Measurements from ENCODE around the gene NPNT. TPM values are rescaled to one million over a fixed set of nuclear protein-coding genes. Genes with fewer than 3 reads are reported as not detected.

Gene NPNT
- polyA plus RNA-seq, 1 of the 3 experiments (the other 2 are of a cell fraction): not detected

GRCh38 chr4:105870963-105871362, 24.3 kb upstream of the NPNT start (continued):
- TF ChIP-seq REST (IDR thresholded peaks at IDR 0.05; ENCODE audit: low read depth, low read length) (no peak), IRF3 (IDR thresholded peaks at IDR 0.05; ENCODE audit: low read depth, low read length) (no peak), TEAD4 (IDR thresholded peaks at IDR 0.05; ENCODE audit: borderline replicate concordance, insufficient read depth) (no peak)

- POLR2A ChIA-PET: no interaction called here
Measured at GRCh38 chr4:105871997-105872396, 23.3 kb upstream of the NPNT start.

More at GRCh38 chr4:105871997-105872396, 23.3 kb upstream of the NPNT start:
- H3K4me3 ChIP-seq (ENCODE audit: low read depth in 2 of 2, low read length in 1 of 2): no peak overlapping the region
- CTCF ChIA-PET: no interaction called here
- no peaks in the 10 kb centered on the region for H3K36me3 ChIP-seq (replicated peaks in 1 of 2; ENCODE audit: control insufficient read depth in 1 of 2, insufficient read depth in 2 of 2, low read length in 1 of 2)
- H3K4me1 ChIP-seq (ENCODE audit: control insufficient read depth in 1 of 2, insufficient read depth in 2 of 2, low read depth in 1 of 2, low read length in 1 of 2): no peaks in the 10 kb centered on the region
- H3K9me2 ChIP-seq: no peaks in the 10 kb centered on the region
- no peak overlapping the region for H3K27ac ChIP-seq (ENCODE audit: low read depth in 2 of 2, low read length in 1 of 2)
- H4K20me1 ChIP-seq (ENCODE audit: insufficient read depth): no peaks in the 10 kb centered on the region
- H3K27me3 ChIP-seq (ENCODE audit: insufficient read depth): no peaks in the 10 kb centered on the region
- H3K79me2 ChIP-seq (ENCODE audit: insufficient read depth): no peaks in the 10 kb centered on the region
- no peak for TF ChIP-seq YY1 (IDR thresholded peaks at IDR 0.05; ENCODE audit: low read depth)
- TF ChIP-seq ELF1 (IDR thresholded peaks at IDR 0.05): no peak
- no peak for TF ChIP-seq CTCF (IDR thresholded peaks at IDR 0.05)
- no peak for TF ChIP-seq GATA2 (CRISPR knock-in tag; IDR thresholded peaks at IDR 0.05)
- no peak for TF ChIP-seq FOSL2 (IDR thresholded peaks at IDR 0.05; ENCODE audit: borderline replicate concordance, low read depth)
- TF ChIP-seq TAF1 (IDR thresholded peaks at IDR 0.05; ENCODE audit: borderline replicate concordance, low read depth, low read length): no peak
- no peak for TF ChIP-seq POLR2AphosphoS5 (IDR thresholded peaks at IDR 0.05; ENCODE audit: low read depth, low read length)
- no peak for TF ChIP-seq NFIC (IDR thresholded peaks at IDR 0.05; ENCODE audit: borderline replicate concordance)
- no peak for TF ChIP-seq NRF1 (IDR thresholded peaks at IDR 0.05; ENCODE audit: low read depth, low read length)
- no peak for TF ChIP-seq RCOR1 (IDR thresholded peaks at IDR 0.05; ENCODE audit: low read length)
- TF ChIP-seq REST (IDR thresholded peaks at IDR 0.05; ENCODE audit: low read depth, low read length): no peak
- no peak for TF ChIP-seq IRF3 (IDR thresholded peaks at IDR 0.05; ENCODE audit: low read depth, low read length)
- H3K4me2 ChIP-seq: no peak overlapping the region
- H2AFZ ChIP-seq (ENCODE audit: low read depth): no peak overlapping the region
- no peak for DNase-seq
- H3K9ac ChIP-seq: no peak overlapping the region
- 16% methylated on average over 2 of the region's 2 CpGs for WGBS (ENCODE audit: low lambda C conversion rate)
- no peaks in the 10 kb centered on the region for H3K9me3 ChIP-seq
- no peaks in the 10 kb centered on the region for H3F3A ChIP-seq (replicated peaks; ENCODE audit: insufficient read depth)

Data from SK-N-SH (cell line).